ENCODE measurements around the gene TMEM204. TPM values are rescaled to one million over a fixed set of nuclear protein-coding genes. Genes with fewer than 3 reads are reported as not detected.

TMEM204 gene
- total RNA-seq, 3 donors from 2014 or later (not counting 1 experiment from before 2014, with no cell fraction given): 3.3 to 14.1 (median 7.8) TPM

GRCh38 chr16:1583180-1583579 is 49.7 kb downstream of the TMEM204 start:
- 88% methylated on average over 14 of the region's 15 CpGs for WGBS (ENCODE audit: insufficient coverage)
- Mint-ChIP-seq H3K4me1 (no peaks in the 10 kb centered on the region), H3K36me3 (no peaks in the 10 kb centered on the region), H3K27me3 (ENCODE audit: low read depth in 2 of 2) (no peaks in the 10 kb centered on the region), H3K27ac (no peak overlapping the region), H3K4me3 (no peak overlapping the region), H3K9me3 (no peaks in the 10 kb centered on the region)
- ATAC-seq (no peak), DNase-seq (no peak)
- H3K4me1 ChIP-seq (ENCODE audit: control insufficient read depth, insufficient read depth, low read length): no peaks in the 10 kb centered on the region
- H3K4me3 ChIP-seq (ENCODE audit: low read length): no peak overlapping the region
- no peaks in the 10 kb centered on the region for H3K9me3 ChIP-seq (ENCODE audit: control insufficient read depth, insufficient read depth, low read length)
- no peaks in the 10 kb centered on the region for H3K36me3 ChIP-seq (ENCODE audit: control insufficient read depth, insufficient read depth, low read length)
- TF ChIP-seq CTCF (IDR thresholded peaks at IDR 0.05): no peak
- intact Hi-C loops (cut with micrococcal nuclease): no loop called here
- no peak overlapping the region for H3K27ac ChIP-seq (ENCODE audit: low read length)
- H3K27me3 ChIP-seq (ENCODE audit: control insufficient read depth, insufficient read depth, low read length): no peaks in the 10 kb centered on the region

- Mint-ChIP-seq H3K36me3 (no peaks in the 10 kb centered on the region), H3K9me3 (no peaks in the 10 kb centered on the region), H3K4me1 (no peaks in the 10 kb centered on the region), H3K27ac (no peak overlapping the region), H3K27me3 (ENCODE audit: low read depth in 2 of 2) (no peaks in the 10 kb centered on the region), H3K4me3 (no peak overlapping the region)
- Histone ChIP-seq H3K4me3 (ENCODE audit: low read length) (no peak overlapping the region), H3K27me3 (ENCODE audit: control insufficient read depth, insufficient read depth, low read length) (no peaks in the 10 kb centered on the region), H3K36me3 (ENCODE audit: control insufficient read depth, insufficient read depth, low read length) (no peaks in the 10 kb centered on the region), H3K4me1 (ENCODE audit: control insufficient read depth, insufficient read depth, low read length) (no peaks in the 10 kb centered on the region), H3K9me3 (ENCODE audit: control insufficient read depth, insufficient read depth, low read length) (no peaks in the 10 kb centered on the region), H3K27ac (ENCODE audit: low read length) (no peak overlapping the region)
- intact Hi-C loops (cut with micrococcal nuclease): no loop called here
- 87% methylated on average over 8 of the region's 8 CpGs for WGBS (ENCODE audit: insufficient coverage)
- ATAC-seq (no peak), DNase-seq (no peak)
- TF ChIP-seq CTCF (IDR thresholded peaks at IDR 0.05): no peak
Measured at GRCh38 chr16:1584926-1585484, 51.5 kb downstream of the TMEM204 start.

- 95% methylated on average over 5 of the region's 6 CpGs for WGBS (ENCODE audit: insufficient coverage)
- H3K36me3 Mint-ChIP-seq: no peaks in the 10 kb centered on the region
Measured at GRCh38 chr16:1590366-1590765, 56.9 kb downstream of the TMEM204 start.

More at GRCh38 chr16:1590366-1590765, 56.9 kb downstream of the TMEM204 start:
- no peak for ATAC-seq
- H3K27ac Mint-ChIP-seq: no peak overlapping the region
- Histone ChIP-seq H3K4me3 (ENCODE audit: low read length) (no peak overlapping the region), H3K27ac (ENCODE audit: low read length) (no peak overlapping the region), H3K9me3 (ENCODE audit: control insufficient read depth, insufficient read depth, low read length) (no peaks in the 10 kb centered on the region), H3K36me3 (ENCODE audit: control insufficient read depth, insufficient read depth, low read length) (no peaks in the 10 kb centered on the region), H3K4me1 (ENCODE audit: control insufficient read depth, insufficient read depth, low read length) (no peaks in the 10 kb centered on the region), H3K27me3 (ENCODE audit: control insufficient read depth, insufficient read depth, low read length) (no peaks in the 10 kb centered on the region)
- no peak overlapping the region for H3K4me3 Mint-ChIP-seq
- intact Hi-C loops (cut with micrococcal nuclease): no loop called here
- no peaks in the 10 kb centered on the region for H3K4me1 Mint-ChIP-seq
- H3K27me3 Mint-ChIP-seq (ENCODE audit: low read depth in 2 of 2): no peaks in the 10 kb centered on the region
- no peak for DNase-seq
- no peaks in the 10 kb centered on the region for H3K9me3 Mint-ChIP-seq
- TF ChIP-seq CTCF (IDR thresholded peaks at IDR 0.05): no peak

Data from natural killer cell (primary cell).